SK-N-MC (cell line): ENCODE results near the gene TBC1D17.

Experiments used
- EZH2 ChIP-seq: fragments of 200-600 bp; sonication (generic); IDR thresholded peaks from one replicate; pipeline ENCODE4 v1.6.1; 2017; ENCODE audit warnings: antibody characterized with exemption
- POLR2AphosphoS5 ChIP-seq: IDR thresholded peaks from 2 replicates; pipeline ENCODE4 v1.6.1; 2012; ENCODE audit warnings: mild to moderate bottlenecking, low read depth, low read length, borderline replicate concordance

DNA sequence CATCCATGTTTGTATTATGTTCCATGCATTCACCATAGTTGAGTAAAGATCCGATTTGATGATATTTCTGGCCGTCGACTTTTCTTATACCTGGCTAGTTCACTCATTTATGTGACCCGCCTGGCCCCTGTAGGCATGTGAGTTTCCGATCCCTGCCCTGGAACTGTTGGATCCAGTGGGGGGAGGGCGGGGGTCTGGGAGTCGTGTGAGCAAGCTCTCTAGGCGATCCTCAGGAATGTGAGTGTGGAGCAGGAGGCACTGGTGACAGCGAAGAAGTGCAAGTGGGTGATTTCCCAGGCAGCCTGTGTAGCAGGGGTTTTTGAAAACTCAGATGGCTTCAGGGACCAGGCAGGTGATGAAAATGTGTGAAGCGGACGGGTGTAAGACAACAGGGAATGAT, 37.2 kb upstream of the TBC1D17 start:
- TF ChIP-seq POLR2AphosphoS5 = no peak
- no peak for TF ChIP-seq EZH2
